Type B pancreatic cell (in vitro differentiated cells): ENCODE data around the gene PRIM2. TPM values are rescaled to one million over a fixed set of nuclear protein-coding genes. Genes with fewer than 3 reads are reported as not detected.
"Not testable (repeated sequence)": the region's sequence is repeated elsewhere in the genome, so short reads cannot be mapped to it uniquely, and the experiment has no call there.

ENCODE experiments used
- DNase-seq: peaks from one replicate; pipeline ENCODE4 v3.0.0; 2021; ENCODE audit warnings: mixed read lengths; ENCODE audit not compliant: unreplicated experiment; ENCODE audit errors: extremely low spot score
- H3K27ac Mint-ChIP-seq: 2 replicates; pipeline ENCODE4 v1.8.0; 2021; ENCODE audit warnings: mild to moderate bottlenecking, mixed read lengths
- H3K27me3 Mint-ChIP-seq: 2 replicates; pipeline ENCODE4 v1.8.0; 2021; ENCODE audit warnings: mixed read lengths
- H3K36me3 Mint-ChIP-seq: 2 replicates; pipeline ENCODE4 v1.8.0; 2021; ENCODE audit warnings: mixed read lengths
- H3K4me1 Mint-ChIP-seq: one replicate; pipeline ENCODE4 v1.8.0; 2021; ENCODE audit warnings: mixed read lengths; ENCODE audit not compliant: unreplicated experiment
- H3K4me3 Mint-ChIP-seq: 2 replicates; pipeline ENCODE4 v1.8.0; 2021; ENCODE audit warnings: mild to moderate bottlenecking, mixed read lengths
- H3K9me3 Mint-ChIP-seq: 2 replicates; pipeline ENCODE4 v1.8.0; 2021; ENCODE audit warnings: mixed read lengths
- total RNA-seq: library from RNA; stranded (reverse); gene quantifications from 2 replicates; pipeline ENCODE4 v1.2.1, GENCODE V29; 2021; ENCODE audit warnings: low replicate concordance
- TF ChIP-seq, protein P1 (sequence below): fragments of 200-600 bp; sonication (generic); conservative IDR thresholded peaks from 2 replicates; pipeline ENCODE4 v1.5.0; 2021; ENCODE audit warnings: antibody characterized with exemption, mild to moderate bottlenecking

PRIM2 gene
- total RNA-seq, 1 donor from 2014 or later, result 26.6 TPM

DNA sequence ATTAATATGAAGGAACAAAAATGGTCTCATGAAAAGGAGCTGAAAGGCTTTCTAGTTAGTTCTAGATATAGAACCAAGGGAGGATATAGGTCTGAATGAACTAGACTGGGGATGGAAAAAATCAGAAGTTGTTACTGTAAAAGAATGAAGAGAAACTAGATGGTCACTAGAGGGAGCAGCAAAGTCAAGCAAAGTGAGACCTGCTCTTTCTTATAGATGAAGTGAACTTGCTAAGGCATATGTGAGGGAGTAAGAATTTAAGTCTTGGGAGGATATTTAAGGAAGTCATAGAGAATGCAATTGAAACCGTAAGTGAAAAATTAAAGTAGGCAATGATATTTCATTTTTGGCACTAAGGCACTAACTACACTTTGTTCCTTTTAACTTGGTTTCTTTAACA lies 218.6 kb downstream of the PRIM2 start:
- not testable (repeated sequence) for H3K27me3 Mint-ChIP-seq, H3K9me3 Mint-ChIP-seq, H3K36me3 Mint-ChIP-seq, DNase-seq, H3K4me1 Mint-ChIP-seq, H3K4me3 Mint-ChIP-seq, H3K27ac Mint-ChIP-seq
- TF ChIP-seq, protein P1, sequence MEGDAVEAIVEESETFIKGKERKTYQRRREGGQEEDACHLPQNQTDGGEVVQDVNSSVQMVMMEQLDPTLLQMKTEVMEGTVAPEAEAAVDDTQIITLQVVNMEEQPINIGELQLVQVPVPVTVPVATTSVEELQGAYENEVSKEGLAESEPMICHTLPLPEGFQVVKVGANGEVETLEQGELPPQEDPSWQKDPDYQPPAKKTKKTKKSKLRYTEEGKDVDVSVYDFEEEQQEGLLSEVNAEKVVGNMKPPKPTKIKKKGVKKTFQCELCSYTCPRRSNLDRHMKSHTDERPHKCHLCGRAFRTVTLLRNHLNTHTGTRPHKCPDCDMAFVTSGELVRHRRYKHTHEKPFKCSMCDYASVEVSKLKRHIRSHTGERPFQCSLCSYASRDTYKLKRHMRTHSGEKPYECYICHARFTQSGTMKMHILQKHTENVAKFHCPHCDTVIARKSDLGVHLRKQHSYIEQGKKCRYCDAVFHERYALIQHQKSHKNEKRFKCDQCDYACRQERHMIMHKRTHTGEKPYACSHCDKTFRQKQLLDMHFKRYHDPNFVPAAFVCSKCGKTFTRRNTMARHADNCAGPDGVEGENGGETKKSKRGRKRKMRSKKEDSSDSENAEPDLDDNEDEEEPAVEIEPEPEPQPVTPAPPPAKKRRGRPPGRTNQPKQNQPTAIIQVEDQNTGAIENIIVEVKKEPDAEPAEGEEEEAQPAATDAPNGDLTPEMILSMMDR, result peak; percentile 63

DNA sequence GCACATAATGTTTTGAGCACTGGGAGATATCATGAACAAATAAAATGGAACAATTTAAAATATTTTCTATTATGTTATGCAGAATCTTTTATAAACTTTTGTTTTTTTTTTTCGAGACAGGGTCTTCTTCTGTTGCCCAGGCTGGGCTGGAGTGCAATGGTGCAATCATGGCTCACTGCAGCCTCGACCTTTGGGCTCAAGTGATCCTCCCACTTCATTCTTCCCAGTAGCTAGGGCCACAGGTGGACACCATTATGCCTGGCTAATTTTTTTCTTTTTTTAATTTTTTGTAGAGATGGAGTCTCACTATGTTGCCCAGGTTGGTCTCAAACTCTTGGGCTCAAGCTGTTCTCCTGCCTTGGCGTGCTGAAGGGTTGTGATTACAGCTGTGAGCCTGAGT lies 220.5 kb downstream of the PRIM2 start:
- not testable (repeated sequence) for DNase-seq, H3K27me3 Mint-ChIP-seq, H3K4me3 Mint-ChIP-seq, H3K27ac Mint-ChIP-seq, H3K4me1 Mint-ChIP-seq, H3K9me3 Mint-ChIP-seq
- H3K36me3 Mint-ChIP-seq, result peaks cover 11% of the 10 kb centered on the region

DNA sequence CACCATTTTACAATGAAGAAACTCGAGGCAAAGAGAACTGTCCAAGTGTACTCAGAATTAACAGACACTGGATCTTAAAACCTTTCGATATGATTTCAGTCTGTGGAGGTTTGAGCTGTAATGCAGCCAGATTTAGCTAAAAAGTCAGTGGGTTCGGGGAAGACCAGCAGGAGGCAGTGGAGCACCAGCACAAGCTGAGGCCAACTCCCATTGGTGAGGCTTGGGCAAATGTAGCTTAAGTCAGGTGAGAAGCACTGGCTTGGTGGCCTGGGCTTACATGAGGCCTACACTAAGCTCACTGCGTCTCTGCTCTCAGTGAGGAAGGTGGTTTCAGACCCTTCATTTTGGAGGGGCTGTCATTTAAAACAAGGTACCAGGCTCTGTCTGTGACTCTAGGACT lies 234.5 kb downstream of the PRIM2 start:
- not testable (repeated sequence) for H3K4me1 Mint-ChIP-seq, H3K27me3 Mint-ChIP-seq, H3K9me3 Mint-ChIP-seq, H3K27ac Mint-ChIP-seq, H3K36me3 Mint-ChIP-seq, DNase-seq, H3K4me3 Mint-ChIP-seq

DNA sequence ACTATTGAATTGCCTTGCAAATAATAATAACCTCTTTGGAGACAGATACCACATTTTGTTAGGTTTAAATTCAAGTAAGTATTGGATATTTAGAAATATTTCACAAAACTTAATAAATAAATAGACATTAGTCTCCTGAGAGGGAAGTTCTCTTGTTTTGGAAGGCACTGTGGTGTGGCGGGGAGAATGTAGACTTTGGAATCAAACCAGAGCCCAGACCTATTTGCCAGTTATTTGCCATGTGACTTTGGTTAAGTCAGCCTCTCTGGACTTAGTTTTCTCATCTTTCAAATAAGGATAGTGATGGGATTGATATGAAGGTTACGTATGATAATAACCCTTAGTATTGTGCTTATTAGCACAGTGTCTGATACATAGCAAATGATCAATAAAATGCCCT lies 240.4 kb downstream of the PRIM2 start:
- not testable (repeated sequence) for H3K27me3 Mint-ChIP-seq, H3K4me3 Mint-ChIP-seq, H3K9me3 Mint-ChIP-seq, H3K4me1 Mint-ChIP-seq, H3K36me3 Mint-ChIP-seq, DNase-seq, H3K27ac Mint-ChIP-seq

DNA sequence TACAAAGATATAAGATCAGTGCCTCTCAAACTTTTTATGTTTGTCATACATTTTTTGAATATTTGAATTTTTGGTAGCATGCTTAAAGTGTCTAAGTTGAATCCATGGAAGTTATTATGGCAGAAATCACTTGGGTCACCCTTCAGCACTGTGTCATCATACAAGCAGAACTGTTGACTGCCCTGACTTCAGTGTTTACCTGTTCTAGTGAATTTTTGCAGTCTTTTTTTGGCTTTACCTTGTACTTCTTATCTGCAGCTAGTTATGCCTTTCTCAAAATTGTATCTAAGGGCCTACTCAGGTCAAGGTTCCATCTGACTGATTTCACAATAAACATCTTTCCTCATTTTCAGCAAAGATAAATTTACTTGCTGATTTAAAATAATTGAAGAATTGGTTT lies 241.7 kb downstream of the PRIM2 start:
- not testable (repeated sequence) for H3K4me3 Mint-ChIP-seq, H3K4me1 Mint-ChIP-seq, H3K36me3 Mint-ChIP-seq, H3K27ac Mint-ChIP-seq, DNase-seq, H3K27me3 Mint-ChIP-seq, H3K9me3 Mint-ChIP-seq

DNA sequence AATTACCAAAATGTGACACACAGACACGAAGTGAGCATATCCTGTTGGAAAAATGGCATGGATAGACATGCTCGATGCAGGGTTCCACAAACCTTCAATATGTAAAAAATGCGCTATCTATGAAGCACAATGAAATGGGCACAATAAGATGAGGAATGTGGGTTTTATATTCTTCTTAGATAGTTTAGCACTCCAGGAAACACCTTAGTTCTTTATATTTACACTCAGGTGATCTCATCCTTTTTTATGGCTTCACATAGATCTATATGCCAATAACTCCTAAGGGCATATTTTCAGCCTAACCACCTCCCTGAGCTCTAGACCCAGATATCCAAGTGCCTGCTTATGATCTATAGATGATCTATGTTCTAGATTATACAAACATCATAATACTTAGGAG lies 244.8 kb downstream of the PRIM2 start:
- H3K9me3 Mint-ChIP-seq, H3K4me1 Mint-ChIP-seq, DNase-seq, H3K27ac Mint-ChIP-seq, H3K36me3 Mint-ChIP-seq, H3K27me3 Mint-ChIP-seq, H3K4me3 Mint-ChIP-seq: not testable (repeated sequence)

DNA sequence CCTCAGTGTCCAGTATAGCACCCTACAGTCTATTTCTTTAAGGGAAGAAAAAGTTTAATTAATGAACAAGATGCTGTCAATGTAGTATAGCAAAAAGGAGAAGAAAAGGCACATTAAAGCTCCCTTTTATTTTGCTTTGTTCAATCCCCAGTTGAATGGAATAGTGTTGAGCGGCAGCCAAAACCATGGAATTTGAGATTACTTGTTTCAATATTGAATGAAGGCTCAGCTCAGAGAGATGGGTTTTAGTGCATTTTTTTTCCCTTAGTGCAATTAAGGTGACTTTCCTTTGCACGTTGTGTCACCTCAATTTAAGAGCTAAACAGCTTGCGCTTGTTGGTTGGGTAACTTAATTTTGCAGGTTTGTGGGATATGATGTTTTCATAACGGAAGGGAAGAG lies 254.7 kb downstream of the PRIM2 start:
- H3K27ac Mint-ChIP-seq, H3K4me1 Mint-ChIP-seq, DNase-seq, H3K9me3 Mint-ChIP-seq, H3K36me3 Mint-ChIP-seq, H3K4me3 Mint-ChIP-seq, H3K27me3 Mint-ChIP-seq: not testable (repeated sequence)

DNA sequence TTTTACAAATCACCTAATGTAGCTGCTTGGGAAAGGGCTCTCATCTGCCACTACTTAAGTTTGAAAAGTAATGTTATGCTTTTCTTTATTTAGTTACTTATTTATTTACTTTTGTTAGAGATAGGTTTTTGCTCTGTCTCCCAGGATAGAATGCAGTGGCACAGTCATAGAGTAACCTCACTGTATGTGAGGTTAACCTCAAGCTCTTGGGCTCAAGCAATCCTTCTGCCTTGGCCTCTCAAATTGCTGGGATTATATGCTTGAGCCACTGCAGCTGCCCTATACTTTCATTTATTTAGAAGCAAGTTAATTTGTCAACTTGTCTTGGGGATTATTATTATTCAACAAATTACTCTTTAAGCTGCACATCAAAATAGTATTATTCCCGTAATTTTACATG lies 255.4 kb downstream of the PRIM2 start:
- not testable (repeated sequence) for H3K4me1 Mint-ChIP-seq, H3K27me3 Mint-ChIP-seq, H3K27ac Mint-ChIP-seq, H3K4me3 Mint-ChIP-seq, H3K9me3 Mint-ChIP-seq, H3K36me3 Mint-ChIP-seq, DNase-seq

DNA sequence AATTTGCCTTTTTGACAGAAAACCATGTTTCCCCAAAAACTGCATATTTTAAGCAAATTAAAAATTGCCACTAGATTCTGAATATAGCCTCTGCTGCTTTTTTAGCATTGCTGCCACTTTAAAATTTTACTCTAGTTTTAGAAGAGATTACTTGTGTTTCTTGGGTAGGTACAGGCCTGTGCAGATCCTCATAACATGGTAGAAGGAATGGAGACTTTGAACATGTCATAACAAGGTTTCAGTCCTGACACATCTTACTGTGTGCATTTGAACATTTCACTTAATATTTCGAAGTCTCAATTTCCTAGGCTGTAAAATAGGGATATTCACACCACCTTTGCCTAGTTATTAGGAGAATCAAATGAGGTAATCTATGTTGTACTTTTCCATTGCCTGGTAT lies 259.6 kb downstream of the PRIM2 start:
- H3K36me3 Mint-ChIP-seq, H3K4me3 Mint-ChIP-seq, H3K27me3 Mint-ChIP-seq, DNase-seq, H3K27ac Mint-ChIP-seq, H3K4me1 Mint-ChIP-seq, H3K9me3 Mint-ChIP-seq: not testable (repeated sequence)

DNA sequence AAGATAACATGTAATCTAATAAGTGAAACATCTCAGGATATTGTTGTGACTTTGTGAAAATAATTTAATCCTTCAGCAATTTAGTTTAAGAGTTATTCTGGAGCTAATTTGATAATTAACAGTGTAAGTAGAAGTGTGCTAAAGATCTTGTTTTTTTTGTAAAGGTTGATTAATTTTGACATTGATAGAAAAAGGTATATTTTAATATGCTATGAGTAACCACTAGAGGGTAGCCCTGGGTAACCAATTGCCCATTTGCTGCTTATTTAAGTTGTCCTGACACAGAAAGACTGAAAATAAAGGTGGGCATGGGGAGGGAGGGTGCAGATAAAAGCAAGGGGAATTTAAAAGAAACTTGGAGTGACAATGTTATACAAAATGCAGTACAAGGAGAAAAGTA lies 262.1 kb downstream of the PRIM2 start:
- H3K9me3 Mint-ChIP-seq, H3K4me3 Mint-ChIP-seq, H3K27me3 Mint-ChIP-seq: not testable (repeated sequence)

DNA sequence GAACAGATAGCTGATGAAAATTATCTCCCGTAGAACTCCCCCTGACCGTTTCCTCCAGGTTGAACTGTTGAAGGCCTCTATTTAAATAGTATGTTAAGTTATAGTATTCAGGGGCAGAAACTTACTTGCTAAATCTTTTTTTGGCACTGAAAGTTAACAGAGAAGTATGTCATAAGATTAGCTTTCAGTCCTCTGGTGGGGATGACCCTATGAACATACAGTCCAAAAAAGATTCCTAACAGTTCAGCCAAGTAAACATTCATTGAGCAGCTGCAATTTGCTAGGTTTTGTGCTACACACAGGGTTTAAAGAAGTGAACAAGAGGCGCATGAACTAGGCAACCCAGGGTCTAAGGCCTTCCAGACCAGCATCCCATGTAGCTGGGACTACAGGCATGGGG lies 264.2 kb downstream of the PRIM2 start:
- not testable (repeated sequence) for H3K9me3 Mint-ChIP-seq, H3K36me3 Mint-ChIP-seq, H3K27me3 Mint-ChIP-seq, H3K27ac Mint-ChIP-seq, H3K4me1 Mint-ChIP-seq, DNase-seq, H3K4me3 Mint-ChIP-seq

More for the DNA sequence above, 262.1 kb downstream of the PRIM2 start:
- not testable (repeated sequence) for DNase-seq, H3K27ac Mint-ChIP-seq, H3K4me1 Mint-ChIP-seq, H3K36me3 Mint-ChIP-seq
- TF ChIP-seq, protein P1, result peak; percentile 60

DNA sequence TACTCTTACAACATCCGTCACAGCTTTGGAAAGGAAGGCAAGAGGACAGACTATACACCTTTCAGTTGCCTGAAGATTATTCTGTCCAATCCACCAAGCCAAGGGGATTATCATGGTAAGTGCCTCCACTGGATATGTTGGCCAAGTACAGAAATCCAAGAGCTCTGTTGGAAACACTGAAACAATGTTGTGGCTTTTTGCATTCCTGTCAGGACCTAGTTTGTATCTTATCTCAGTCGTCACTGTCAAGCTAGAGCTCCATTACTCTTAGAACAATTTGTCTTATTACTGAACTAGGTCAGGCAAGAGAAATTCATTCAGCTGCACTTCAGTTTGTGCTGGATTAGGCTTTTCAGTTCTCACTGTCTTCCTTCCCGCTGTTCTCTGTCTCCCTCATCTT lies 283.7 kb downstream of the PRIM2 start:
- not testable (repeated sequence) for H3K9me3 Mint-ChIP-seq, H3K4me3 Mint-ChIP-seq, H3K27me3 Mint-ChIP-seq, DNase-seq, H3K36me3 Mint-ChIP-seq, H3K27ac Mint-ChIP-seq, H3K4me1 Mint-ChIP-seq

DNA sequence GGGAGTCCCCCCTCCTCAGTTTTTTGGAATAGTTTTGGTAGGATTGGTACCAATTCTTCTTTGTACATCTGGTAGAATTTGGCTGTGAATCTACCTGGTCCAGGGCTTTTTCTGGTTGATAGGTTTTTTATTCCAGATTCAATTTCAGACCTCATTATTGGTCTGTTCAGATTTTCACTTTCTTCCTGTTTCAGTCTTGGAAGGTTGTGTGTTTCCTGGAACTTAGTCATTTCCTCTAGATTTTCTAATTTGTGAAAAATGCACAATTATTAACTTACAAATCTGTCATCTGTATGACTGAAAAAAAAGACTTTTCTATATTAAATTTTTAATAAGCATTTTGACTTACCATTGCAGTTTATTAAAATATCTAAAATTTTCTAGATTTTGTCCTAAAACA lies 287.9 kb downstream of the PRIM2 start:
- DNase-seq, H3K27me3 Mint-ChIP-seq, H3K36me3 Mint-ChIP-seq, H3K4me3 Mint-ChIP-seq, H3K27ac Mint-ChIP-seq, H3K9me3 Mint-ChIP-seq, H3K4me1 Mint-ChIP-seq: not testable (repeated sequence)
